H1 (cell line): ENCODE measurements around the gene TMED4. TPM values are rescaled to one million over a fixed set of nuclear protein-coding genes. Genes with fewer than 3 reads are reported as not detected.

ENCODE experiments used
- BACH1 ChIP-seq: IDR thresholded peaks from 2 replicates; pipeline ENCODE4 v1.6.1; 2012; ENCODE audit warnings: low read length, improper control_type of control experiment
- EZH2 ChIP-seq: fragments of 200-600 bp; sonication (generic); IDR thresholded peaks from 2 replicates; pipeline ENCODE4 v1.7.1; 2012; ENCODE audit warnings: low read depth, mild to moderate bottlenecking, moderate library complexity, low read length, inconsistent platforms; ENCODE audit not compliant: severe bottlenecking
- KDM4A ChIP-seq: IDR thresholded peaks from one replicate; pipeline ENCODE4 v1.7.1; 2012; ENCODE audit warnings: low read depth, mild to moderate bottlenecking, moderate library complexity, low read length, inconsistent platforms; ENCODE audit not compliant: severe bottlenecking
- SIN3A ChIP-seq, 2 experiments: IDR thresholded peaks in 1 of 2; conservative IDR thresholded peaks in 1 of 2; 2 replicates each; pipeline ENCODE4 v1.6.1; 2011 to 2012; ENCODE audit warnings: low read length in 2 of 2, improper control_type of control experiment in 1 of 2, low read depth in 1 of 2, mild to moderate bottlenecking in 1 of 2
- SRF ChIP-seq: IDR thresholded peaks from 2 replicates; pipeline ENCODE4 v1.6.1; 2011; ENCODE audit warnings: mild to moderate bottlenecking, low read depth, low read length, moderate library complexity
- TBP ChIP-seq: IDR thresholded peaks from 2 replicates; pipeline ENCODE4 v1.6.1; 2011; ENCODE audit warnings: low read depth, low read length, improper control_type of control experiment
- YY1 ChIP-seq: IDR thresholded peaks from 2 replicates; pipeline ENCODE4 v1.6.1; 2011; ENCODE audit warnings: low read depth, mild to moderate bottlenecking, low read length
- polyA plus RNA-seq, 7 experiments: library from polyadenylated mRNA; depleted of rRNA in 3 of 7; stranded (reverse) in 5 of 7; unstranded in 2 of 7; fragments of >200 nt in 5 of 7; fragments of 200-250 nt in 2 of 7; gene quantifications; 1 replicate in 5 of 7; 2 replicates in 1 of 7; 4 replicates in 1 of 7; pipeline versions ENCODE4 v1.2.1 to v1.2.3, GENCODE V29; 2011 to 2013; ENCODE audit warnings: missing spikeins in 2 of 7, mixed read lengths in 2 of 7
- total RNA-seq: library from RNA; stranded (reverse); fragmentation: NEBNext Ultra II Directional; extraction: Animal tissue kit (Norgen Biotek cat#: 25700); gene quantifications from 2 replicates; pipeline ENCODE4 v1.2.1, GENCODE V29; 2021

The TMED4 gene
- total and polyA plus RNA-seq, 2 of the 8 experiments (the other 6 are each of a cell fraction or from before 2014, with no cell fraction given), result 44.9 to 76.7 TPM

- no peak for TF ChIP-seq YY1
- no peak for TF ChIP-seq TBP
- no peak for TF ChIP-seq SRF
- no peak for TF ChIP-seq KDM4A
- TF ChIP-seq EZH2, result no peak
- no peak for TF ChIP-seq BACH1
- TF ChIP-seq SIN3A (conservative IDR thresholded peaks at IDR 0.05 in 1 of 2, IDR thresholded peaks at IDR 0.05 in 1 of 2; ENCODE audit: low read depth in 1 of 2, low read length in 2 of 2), result no peak
- TF ChIP-seq, all 59 proteins: peak for 0
Measured at GRCh38 chr7:44618045-44618444, 36.0 kb upstream of the TMED4 start (continued).
